Suprapubic skin (tissue), 4 donors: ENCODE data around the gene CEMIP2.

Experiments used
- CTCF ChIP-seq, 2 donors: fragments of 200-600 bp in 1 of 2; fragments of 450-650 bp in 1 of 2; sonication (generic) in 1 of 2; IDR thresholded peaks; one replicate each; pipeline ENCODE4 v1.5.1; 2016 to 2019; ENCODE audit warnings: antibody characterized with exemption in 2 of 2, mild to moderate bottlenecking in 1 of 2, moderate library complexity in 1 of 2
- POLR2A ChIP-seq, 2 donors: fragments of 450-650 bp; IDR thresholded peaks; one replicate each; pipeline ENCODE4 v1.6.1; 2017; ENCODE audit warnings: antibody characterized with exemption in 2 of 2, mild to moderate bottlenecking in 2 of 2, moderate library complexity in 2 of 2
- POLR2AphosphoS5 ChIP-seq, 3 donors: sonication (generic); formaldehyde crosslinking; IDR thresholded peaks; one replicate each; pipeline ENCODE4 v1.6.1; 2017; ENCODE audit warnings: antibody characterized with exemption in 3 of 3

DNA sequence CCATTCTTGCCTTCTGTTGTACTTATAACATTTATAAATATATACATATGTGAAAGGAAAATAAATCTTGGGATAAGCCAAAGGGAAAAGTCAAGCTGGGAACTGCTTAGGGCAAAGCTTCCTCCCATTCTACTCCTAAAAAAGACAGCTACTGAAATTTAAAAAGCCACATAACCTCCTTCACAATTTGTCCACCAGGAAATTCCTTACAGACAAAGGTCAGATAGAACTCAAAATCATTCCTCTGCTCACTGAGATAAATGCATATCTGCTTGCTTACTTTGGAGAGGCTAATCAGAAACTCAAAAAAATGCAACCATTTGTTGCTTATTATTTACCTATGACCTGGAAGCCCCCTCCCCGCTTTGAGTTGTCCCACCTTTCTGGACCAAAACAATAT is 112.5 kb downstream of the CEMIP2 start:
- TF ChIP-seq POLR2A (IDR thresholded peaks at IDR 0.05) (no peak), CTCF (IDR thresholded peaks at IDR 0.05) (no peak), POLR2AphosphoS5 (IDR thresholded peaks at IDR 0.05) (no peak)
